GM21717 (cell line): Measurements from ENCODE around the gene OR52M1.
A peak's percentile ranks its signal among the peaks of the same experiment; 100 is the strongest.
"Not testable (repeated sequence)": the region's sequence is repeated elsewhere in the genome, so short reads cannot be mapped to it uniquely, and the experiment has no call there.

ENCODE experiments used
- ATAC-seq: cut with Tn5 transposase; IDR thresholded peaks from one replicate; pipeline ENCODE4 v1.9.1; 2021; ENCODE audit warnings: mild to moderate bottlenecking, moderate library complexity; ENCODE audit not compliant: unreplicated experiment

The OR52M1 gene, protein sequence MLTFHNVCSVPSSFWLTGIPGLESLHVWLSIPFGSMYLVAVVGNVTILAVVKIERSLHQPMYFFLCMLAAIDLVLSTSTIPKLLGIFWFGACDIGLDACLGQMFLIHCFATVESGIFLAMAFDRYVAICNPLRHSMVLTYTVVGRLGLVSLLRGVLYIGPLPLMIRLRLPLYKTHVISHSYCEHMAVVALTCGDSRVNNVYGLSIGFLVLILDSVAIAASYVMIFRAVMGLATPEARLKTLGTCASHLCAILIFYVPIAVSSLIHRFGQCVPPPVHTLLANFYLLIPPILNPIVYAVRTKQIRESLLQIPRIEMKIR

DNA sequence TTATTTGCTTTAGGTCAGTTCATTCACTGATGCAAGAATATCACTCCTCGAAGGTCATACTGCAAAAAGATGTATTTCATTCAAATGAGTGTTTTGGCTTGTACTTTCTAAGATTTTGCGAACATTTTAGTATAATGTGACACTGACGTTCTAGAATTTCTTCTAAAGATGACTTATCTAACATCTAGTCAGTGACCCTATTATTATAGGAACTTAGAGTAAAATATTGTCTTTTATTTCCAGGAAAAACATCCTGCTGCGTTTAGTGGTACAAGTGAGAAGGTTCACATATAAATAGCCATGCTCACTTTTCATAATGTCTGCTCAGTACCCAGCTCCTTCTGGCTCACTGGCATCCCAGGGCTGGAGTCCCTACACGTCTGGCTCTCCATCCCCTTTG is at the start of gene OR52M1:
Gene OR52M1, plus strand, starts transcription at position 301 of the 400 bp plus-strand sequence. Its CDS starts 0 bp downstream, at position 301.
- no peak for ATAC-seq

DNA sequence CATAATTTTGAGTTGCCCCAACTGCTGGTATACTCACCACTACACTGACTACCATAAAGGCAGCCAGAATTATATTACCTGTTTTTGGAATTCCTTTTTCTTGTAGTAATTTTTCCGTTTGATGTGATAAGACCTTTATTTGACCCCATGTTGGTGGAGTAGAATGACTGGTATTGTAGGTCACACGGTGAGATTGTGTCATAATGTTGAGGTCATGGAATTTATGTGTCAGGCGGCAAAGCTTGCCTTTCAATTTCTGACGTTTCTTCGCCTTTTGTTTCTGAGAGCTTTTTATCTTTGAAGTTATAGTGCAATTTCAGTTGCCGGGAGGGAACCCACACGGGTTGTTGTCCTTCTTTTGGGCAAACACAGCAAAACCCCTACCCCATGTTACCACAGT is 49.5 kb upstream of the OR52M1 start:
- ATAC-seq: no peak

GRCh38 chr11:4495986-4496385 is 49.0 kb upstream of the OR52M1 start:
- ATAC-seq: no peak

DNA sequence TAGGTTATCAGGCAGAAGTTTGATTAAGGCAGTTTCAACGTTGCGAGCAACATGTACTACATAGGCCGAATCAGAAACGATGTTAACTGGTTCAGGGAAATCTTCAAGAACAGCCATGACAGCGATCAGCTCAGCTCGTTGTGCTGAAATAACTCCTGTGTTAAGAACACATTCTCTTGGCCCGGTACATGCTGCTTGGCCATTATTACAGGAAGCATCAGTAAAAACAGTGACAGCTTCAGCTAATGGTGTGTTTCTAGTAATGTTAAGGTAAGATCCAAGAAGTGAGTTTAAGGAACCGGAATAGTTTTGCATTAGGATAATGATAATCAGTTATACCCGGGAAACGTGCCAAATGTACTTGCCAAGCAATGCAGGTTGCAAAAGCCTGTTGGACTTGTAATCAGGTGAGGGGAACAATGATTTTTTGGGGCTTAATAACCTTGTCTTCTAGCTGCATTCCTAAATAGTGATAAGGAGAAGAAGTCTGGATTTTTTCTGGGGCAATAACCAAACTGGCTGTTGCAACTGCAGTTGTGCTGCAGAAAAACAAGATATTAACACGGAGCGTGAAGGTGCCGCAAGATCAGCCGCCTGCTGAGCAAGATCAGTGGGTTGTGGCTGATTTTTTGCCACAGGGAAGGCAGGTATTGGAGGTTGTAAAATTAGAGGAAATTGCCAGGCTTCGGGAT is 48.3 kb upstream of the OR52M1 start:
- ATAC-seq: no peak

DNA sequence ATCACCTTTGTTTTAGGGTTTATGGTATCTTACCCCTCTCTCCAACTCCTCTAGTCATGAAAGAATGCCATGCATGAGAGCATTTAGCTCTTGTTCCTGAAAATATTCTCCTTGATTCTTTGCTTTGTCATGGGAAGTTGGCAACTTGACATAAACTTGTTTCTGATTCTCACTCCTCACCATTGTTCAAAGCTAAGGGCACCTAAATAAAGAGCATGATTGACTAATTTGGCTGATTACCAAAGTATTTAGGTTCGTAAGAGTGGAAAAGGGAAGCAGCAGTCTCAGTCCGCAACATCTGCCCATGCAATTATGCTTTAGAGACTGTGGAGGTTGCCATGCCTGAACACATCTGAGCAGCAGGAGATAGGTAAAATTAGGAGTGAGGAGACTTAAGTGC is 36.1 kb upstream of the OR52M1 start:
- ATAC-seq: no peak

GRCh38 chr11:4511282-4512245 is 33.4 kb upstream of the OR52M1 start:
- ATAC-seq: no peak

DNA sequence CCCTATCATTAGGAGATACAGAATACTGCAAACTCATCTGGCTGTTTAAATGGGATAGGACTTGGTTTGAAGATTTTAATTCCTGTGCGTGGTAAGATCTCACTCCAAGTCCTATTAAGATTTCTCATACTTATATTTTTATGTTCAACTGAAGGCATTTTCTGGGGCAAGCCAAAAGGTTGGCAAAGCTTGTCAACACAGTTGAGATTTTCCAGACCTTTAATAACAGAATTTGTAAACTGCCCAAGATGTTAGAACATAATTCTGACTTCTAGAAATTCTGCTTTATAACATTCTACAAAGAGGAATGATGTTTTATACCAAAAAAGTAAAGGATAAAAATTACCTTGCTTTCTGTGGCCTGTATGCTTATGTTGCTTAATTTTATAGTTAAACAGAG is 30.8 kb upstream of the OR52M1 start:
- ATAC-seq: no peak

DNA sequence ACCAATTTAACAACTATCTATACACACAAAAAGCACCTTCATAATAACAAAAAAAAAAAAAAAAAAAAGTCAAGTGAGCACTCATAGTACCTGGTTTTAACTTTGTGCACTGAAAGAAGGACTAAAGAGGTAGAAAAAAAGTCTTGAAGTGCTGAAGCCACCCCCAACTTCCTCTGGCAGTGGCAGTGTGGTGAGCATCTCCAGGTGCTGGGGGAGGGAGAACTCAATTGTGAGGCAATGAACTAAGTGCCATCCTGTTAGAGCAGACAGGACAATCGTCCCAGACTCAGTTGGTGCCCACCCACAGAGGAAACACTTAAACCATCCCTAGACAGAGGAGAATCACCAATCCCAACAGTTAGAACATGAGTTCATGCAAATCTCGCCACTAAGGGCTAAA is 22.7 kb upstream of the OR52M1 start:
- no peak for ATAC-seq

DNA sequence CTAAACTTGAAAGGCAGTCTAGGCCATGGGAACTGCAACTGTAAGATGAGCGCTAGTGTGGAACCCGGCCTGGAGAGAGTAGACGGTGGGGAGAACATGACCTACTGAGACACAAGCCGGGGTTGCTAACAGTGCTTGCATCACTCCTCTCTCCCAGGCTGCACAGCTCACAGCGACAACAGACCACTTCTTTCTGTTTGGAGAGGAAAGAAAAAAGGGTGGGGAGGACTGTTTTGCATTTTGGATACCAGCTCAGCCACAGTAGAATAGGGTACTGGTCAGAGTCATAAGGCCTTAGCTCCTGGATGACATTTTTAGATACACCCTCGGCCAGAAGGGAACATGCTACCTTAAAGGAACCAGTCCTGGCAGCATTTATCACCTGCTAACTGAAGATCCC is 22.2 kb upstream of the OR52M1 start:
- ATAC-seq: no peak

DNA sequence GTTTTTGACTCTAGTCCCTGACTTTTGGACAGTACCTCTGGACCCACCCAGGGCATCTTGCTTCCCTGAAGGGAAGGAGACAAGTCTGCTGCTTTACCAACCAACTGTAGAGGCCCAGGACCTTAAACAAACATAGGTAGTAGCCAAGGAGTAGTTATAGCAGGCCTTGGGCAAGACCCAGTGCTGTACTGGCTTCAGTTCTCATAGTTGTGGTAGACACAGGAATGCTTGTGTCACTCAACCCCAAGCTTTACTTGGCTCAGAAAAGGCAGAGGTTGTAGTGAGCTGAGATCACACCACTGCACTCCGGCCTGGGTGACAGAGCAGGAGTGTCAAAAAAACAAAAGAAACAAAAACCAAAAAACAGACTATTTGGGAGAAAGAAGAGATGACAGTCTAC is 21.3 kb upstream of the OR52M1 start:
- ATAC-seq: no peak

GRCh38 chr11:4527926-4528325 is 17.1 kb upstream of the OR52M1 start:
- no peak for ATAC-seq

GRCh38 chr11:4531686-4532085 is 13.3 kb upstream of the OR52M1 start:
- not testable (repeated sequence) for ATAC-seq

GRCh38 chr11:4539603-4540219 is 5.3 kb upstream of the OR52M1 start:
- ATAC-seq: peak; percentile 68

DNA sequence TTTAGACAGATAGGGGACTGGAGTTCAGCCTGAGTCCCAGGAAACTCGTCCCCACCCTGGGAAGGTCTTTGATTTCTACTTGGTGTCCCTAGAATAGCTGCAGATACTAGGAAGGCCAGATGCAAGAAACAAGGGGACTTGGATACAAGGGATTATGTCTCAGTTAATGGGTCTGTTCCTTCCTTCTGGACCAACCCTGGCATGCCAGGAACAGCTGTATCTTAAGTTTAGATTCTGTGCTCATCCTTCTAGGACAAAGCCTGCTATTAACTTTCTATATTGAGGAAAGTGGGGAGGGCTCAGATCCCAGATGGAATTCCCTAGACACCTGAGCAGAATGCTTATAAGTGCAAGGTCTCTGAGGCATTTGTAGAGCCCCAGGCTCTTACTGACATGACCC is 3.9 kb upstream of the OR52M1 start:
- no peak for ATAC-seq

DNA sequence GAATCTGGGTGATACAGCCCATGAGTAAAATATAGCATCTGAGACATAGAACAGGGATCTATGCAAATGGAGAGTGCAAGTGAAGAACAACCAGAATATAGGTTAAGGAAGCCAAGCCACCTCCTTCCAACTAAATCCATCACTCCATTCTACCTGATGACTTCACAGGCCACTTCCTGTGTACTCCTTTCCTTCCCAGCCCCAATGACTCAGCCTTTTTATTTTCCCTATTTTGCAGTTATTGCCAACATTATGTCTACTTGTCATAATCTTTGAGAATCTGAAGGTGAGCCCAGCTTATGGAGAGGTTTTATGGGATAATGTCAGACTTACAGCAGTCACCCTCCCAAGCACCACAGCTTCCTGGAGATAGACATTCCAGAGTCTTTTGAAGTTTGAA is 1.4 kb upstream of the OR52M1 start:
- no peak for ATAC-seq

DNA sequence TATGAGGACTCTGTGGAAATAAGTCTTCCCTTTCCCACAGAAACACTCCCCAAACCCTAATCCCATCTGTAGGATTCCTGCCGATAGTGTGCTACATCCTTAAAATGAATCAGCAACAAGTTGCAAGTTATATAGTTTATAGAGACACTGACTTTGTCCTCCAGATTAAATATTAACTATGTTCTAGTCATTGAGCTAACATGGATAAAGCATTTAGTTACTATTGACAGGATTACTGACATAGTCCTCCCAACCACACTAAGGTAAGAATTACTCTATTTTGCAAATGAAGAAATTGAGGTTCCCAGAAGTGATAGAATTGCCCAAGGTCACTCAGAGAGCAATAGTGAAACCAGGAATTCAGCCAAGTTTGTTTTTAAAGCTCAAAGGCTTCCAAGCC is 1.9 kb downstream of the OR52M1 start:
- ATAC-seq: no peak

DNA sequence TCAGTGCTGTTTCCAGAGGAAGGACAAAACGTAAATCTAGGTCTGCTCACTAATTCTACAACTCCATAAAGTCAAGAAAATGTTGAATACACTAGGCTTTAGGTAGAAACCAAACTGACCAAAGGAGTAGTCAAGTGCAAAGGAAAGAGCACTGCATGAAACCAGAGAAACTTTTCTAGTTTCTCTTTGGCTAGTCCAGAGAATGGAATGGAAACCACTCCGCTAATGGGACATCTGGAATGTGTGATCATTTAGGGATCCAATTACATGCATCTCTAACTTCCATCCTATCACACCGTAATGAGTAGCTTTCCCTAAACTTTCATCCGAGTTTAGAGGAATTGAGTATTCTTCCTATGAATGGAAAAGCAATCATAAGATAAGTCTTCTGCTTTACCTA is 2.4 kb downstream of the OR52M1 start:
- no peak for ATAC-seq

DNA sequence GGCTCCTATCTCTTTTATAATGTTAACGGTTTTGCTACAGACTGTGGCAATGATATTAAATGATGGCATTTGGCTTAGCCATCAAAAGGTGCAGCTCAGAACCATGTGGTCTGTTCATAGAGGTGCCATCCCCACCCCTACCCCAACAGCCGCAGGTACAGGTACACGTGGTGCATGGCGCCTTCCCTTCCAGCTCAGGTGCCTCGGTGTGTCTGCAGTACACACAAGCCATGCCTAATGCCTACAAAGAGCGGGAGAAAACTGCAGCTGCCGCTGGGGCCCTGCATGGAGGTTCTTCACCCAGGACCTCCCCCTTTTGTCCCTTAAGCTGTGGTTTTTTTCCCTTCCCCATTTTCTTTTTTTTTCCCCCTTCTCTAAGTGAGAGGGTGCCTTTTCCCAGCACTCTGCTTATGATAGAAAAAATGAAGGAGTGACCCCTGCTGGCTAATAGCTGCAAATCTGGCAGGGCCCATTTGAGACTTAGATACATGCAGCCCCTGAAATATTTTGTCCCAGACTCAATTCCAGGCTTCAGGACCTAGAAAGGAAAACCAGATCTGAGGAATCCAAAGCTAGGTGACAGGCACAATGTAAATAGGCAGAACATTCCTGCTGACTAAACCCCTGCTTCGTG is 6.5 kb downstream of the OR52M1 start:
- ATAC-seq: no peak

GRCh38 chr11:4559527-4560440 is 14.8 kb downstream of the OR52M1 start:
- no peak for ATAC-seq

DNA sequence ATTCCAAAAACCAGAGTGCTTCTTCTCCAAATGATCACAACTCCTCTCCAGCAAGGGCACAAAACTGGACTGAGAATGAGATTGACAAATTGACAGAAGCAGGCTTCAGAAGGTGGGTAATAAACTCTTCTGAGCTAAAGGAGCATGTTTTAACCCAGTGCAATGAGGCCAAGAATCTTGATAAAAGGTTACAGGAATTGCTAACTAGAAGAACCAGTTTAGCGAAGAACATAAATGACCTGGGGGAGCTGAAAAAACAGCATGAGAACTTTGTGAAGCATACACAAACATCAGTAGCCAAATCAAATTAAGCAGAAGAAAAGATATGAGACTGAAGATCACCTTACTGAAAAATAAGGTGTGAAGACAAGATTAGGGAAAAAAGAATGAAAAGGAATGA is 15.5 kb downstream of the OR52M1 start:
- no peak for ATAC-seq
